GM18511 (cell line): Measurements from ENCODE around the gene NOTUM.

Source experiments
- ATAC-seq: cut with Tn5 transposase; IDR thresholded peaks from one replicate; pipeline ENCODE4 v1.9.1; 2021; ENCODE audit warnings: mild to moderate bottlenecking, moderate library complexity; ENCODE audit not compliant: unreplicated experiment

The NOTUM gene

GRCh38 chr17:81978524-81979298 lies 17.7 kb upstream of the NOTUM start:
- ATAC-seq, result no peak

- ATAC-seq, result peak; percentile 82
Measured at GRCh38 chr17:81977211-81977808, 16.3 kb upstream of the NOTUM start, which contains the start of gene ASPSCR1. TSS of gene ASPSCR1 (plus strand) at chr17:81977629. CDS start at chr17:81977647, 18 bp downstream.

GRCh38 chr17:81976332-81977210 lies 15.6 kb upstream of the NOTUM start:
- ATAC-seq, result peak; percentile 11

- no peak for ATAC-seq
Measured at GRCh38 chr17:81973432-81973831, 12.4 kb upstream of the NOTUM start.

- ATAC-seq, result no peak
Measured at GRCh38 chr17:81968850-81969812, 8.1 kb upstream of the NOTUM start.

DNA sequence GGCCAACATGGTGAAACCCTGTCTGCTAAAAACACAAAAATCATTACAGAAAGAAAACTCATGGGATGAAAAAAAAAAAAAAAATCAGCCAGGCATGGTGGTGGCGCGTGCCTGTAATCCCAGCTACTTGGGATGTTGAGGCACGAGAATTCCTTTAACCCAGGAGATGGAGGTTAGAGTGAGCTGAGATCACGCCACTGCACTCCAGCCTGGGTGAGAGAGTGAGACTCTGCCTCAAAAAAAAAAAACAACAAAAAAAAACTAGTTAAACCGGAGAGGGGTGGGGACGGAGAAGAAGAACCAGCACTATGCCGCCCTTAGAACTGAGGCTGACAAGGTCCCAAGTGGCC lies 7.4 kb upstream of the NOTUM start:
- ATAC-seq, result no peak

DNA sequence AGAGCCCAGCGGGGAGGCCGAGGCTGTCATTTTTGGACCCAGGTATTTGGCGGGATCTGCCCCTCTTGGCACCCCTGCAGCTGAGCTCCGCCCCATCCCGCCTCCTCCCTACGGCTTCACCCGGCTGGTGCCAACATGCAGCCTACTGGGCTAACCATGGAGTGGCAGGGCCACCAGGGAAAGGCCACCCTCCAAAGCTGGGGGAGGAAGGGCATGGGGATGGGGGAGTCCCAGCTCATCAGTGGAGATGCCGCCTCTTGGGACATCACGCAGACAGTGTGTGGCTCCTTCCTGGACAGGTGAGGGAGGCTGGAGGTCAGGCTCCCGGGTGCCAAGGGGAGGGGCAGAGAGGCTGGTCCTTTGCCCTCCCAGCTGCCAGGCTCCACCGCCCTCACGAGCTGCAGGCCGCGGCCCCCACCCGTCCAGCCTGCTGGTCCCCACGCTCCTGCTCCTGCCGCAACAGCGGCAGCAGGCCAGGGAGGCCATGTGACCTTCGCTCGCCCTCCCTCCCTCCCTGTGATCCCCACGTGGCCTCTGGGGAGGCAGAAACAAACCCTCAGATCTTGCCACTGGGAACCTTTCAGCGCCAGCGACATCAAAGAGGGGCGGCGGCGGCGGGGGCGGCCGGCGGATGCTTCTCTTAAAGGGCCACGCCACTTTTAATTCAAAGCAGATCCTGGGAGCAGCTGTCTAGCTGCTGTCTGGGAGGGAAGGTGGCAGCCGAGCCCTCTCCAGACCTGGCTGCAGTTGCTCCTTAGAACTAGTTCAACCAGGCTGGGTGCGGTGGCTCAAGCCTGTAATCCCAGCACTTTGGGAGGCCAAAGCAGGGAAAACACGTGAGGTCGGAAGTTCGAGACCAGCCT lies 6.8 kb upstream of the NOTUM start:
- ATAC-seq, result peak; percentile 48

DNA sequence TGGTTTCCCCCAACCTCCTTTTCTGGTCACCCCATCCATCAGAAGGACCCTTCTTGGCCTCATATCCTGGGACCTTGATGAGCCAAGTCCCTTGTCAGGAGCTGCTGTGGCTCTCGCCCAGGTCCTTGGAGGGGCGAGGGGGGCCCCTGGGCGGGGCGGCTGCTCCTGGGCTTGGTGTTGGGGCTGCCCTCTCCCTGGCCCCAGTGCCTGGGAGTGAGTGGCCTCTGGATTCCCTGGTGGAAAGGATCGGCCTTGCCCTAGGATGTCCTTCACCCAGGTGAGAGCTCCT lies 6.2 kb upstream of the NOTUM start:
- no peak for ATAC-seq

DNA sequence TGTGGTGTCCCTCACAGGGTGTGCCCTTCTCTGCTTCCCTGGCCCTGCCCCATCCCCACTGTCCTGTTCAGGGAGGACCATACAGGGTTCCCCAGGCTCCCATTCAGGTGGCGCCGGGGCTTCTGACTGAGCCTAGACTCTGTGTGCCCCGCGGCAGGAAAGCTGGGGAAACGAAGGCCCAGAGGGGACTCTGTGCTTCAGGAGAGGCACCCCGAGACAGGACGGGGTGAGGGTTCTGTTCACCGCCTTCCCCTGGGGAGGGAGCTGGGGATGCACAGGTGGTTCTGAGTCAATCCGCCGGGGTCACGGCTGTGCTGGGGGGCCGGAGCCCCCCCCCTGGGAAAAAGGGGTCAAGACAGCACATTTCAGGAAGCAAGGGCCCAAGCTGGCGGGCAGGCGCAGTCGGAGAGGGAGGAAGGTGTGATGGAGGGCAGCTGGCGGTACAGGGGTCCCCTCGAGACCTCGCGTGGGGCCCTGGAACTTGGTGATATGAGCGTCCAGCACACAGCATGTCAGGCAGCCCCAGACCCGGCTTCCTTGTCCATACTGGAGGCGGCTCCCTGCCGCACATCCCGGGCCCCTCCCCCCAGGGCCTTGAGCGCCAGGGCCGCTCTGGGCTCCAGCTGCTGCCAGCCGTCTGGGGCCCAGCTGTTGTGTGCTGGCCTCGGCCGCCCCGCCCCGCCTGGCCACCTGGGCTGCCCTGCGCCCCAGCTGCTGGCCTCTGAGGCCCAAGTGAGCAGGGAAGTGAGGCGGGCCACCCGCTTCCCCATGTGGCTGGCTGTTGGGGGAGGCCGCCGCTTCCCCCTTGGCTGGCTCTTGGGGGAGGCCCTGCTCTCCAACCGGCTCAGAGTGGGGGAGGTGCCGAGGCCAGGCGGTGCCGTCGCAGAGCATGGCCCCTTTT lies 5.6 kb upstream of the NOTUM start:
- no peak for ATAC-seq

DNA sequence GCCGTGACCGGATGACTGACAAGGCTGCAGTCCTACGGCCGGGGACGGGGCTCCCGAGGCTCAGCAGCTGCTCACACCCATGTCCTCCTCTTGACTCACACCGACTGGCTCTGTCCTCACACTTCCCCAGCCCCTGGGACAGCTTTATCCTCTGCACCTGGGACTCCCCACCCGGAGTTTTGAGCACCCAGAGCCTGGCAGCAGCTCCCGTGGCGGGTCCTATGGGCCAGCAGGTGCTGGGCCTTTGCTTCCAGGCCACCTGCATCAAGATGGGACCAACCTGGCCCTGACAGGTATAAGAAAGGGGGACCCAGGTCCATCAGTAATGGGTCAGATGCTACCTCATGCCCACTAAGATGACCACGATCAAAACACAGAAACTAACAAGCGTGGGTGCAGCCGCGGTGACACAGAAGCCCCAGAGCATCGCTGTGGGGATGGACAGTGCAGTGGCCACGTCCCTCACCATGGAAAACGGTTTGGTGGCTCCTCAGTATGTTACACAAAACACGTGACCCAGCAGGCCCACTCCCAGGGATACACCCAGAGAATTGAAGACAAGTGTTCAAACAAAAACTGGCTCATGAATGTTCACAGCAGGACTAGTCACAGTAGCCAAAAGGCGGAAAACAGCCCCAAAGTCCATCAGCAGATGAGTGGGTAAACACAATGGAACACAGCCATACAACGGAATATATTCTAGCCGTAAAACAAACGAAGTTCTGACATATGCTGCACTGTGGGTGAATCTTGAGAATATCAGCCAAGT lies 3.3 kb upstream of the NOTUM start:
- ATAC-seq, result no peak

DNA sequence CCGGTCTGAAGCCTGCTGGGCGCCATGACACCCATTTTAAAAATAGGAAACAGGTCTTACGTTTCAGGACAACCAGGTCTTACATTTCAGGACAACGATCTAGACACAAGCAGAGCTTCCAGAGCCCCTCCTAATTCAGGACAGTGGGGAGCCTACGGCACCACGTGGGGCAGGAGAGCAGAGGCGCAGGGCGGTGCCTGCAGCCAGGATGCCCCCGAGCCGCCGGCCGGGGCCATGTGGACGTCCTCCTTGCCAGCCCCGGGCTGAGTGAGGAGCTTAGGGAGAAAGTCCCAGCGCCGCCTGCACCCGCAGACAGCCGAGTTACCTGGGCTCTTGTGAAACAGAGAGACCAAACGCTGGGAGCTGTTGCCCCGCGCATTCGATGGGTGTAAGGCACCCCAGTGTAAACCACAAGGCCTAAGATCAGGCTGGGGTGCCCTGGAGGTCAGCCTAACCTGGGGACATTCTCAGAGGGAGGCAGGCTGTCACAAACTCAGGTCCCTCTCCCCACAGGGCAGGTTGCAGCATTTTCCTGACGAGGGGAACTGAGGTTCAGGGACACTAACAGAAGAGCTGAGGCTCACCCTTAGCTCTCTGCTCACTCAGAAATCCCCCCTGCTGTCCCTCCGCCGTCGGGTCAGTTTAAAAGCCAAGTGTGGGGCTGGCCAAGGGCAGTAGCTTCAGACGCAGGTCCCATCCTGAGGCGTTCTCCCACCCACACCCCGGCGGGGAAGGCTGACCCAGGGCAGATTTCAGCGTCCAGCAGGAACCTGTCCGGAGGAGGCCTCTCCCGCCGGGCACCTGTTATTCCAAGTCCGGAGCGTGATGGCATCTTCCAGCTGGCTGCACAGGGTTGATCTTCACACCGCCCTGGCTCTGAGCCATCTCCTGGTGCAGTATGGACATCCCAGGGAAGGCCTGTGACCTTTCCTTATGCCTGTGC lies 1.8 kb upstream of the NOTUM start:
- no peak for ATAC-seq

- no peak for ATAC-seq
Measured at GRCh38 chr17:81961521-81962498, 823 bp upstream of the NOTUM start.

DNA sequence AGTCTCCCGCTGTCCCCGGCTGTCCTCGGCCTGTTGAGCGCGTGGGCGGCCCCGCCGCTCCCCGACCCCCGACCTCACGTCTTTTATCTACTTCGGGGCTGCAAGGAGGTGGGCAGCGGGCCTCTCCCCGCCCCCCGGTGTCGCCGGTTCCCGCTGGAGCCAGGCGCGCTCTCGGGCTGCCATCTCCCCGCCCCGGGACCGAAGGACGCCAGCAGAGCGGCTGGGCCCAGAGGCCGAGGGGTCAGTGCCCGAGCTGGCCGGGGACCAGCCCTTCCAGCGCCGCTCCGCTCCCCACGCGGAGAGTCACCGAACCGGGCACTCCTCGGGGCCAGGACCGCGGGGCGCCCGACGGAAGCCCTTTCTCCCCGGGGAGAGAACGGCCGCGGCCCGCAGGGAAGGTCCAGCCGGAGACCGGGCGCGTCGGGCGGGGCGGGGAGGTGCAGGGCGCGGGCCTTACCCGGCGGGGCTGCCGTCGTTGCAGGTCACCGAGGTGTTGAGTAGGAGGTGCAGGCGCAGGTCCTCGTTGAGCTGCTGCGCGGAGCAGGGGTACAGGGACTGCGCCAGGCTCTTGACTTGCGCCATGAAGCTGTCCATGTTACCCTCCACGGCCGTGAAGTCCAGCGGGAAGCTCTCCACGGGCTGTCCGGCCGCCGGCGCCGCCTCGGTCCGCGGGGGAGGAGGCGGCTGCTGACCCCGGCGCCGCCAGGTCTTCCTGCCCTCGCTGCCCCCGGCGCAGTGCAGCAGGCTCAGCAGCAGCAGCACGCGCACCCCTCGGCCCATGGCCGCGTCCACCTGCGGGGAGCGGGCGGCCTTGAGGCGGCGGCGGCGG lies 643 bp downstream of the NOTUM start:
- ATAC-seq, result no peak

DNA sequence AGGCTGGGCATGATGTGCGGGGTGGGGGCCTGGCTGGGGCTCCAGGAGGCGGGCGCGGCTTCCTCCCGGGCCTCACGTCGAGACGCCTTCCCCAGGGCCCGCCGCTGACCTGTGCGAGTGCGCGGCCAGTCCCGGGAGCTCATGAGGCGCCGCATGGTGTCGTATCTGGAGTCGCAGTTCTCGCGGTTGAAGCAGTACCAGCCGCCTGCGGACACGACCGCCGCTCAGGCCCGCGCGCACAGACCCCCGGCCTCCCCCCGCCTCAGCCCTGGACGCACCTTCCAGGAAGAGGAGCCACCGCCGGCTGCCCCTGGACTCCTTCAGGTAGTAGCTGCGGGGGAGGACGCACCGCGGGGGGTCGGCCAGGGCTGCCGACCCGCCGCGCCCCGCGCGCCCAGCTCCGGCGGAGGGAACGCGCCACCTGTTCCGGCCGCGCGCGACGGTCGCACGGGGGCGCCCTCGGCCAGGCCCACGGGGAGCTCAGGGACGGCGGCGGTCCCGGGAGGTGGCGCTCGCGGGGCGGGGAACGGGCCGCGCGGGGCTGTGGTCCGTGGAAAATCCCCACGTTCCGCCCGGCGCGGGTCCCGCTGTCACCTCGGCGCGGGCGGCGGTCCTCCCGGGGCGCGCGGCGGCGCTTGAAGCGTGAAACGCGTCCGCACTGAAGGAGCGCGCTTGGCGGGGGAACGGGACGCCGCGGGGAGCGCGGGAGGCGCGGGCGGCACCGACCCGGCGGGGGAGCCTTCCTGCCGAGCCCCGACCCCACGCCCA lies 1.4 kb downstream of the NOTUM start:
- ATAC-seq, result no peak
